ENCODE results near the gene SPTB.

The SPTB gene

GRCh38 chr14:64755781-64756221 is 123.9 kb downstream of the SPTB start:
- no peak overlapping the region for H3K4me3 Mint-ChIP-seq
- no peaks in the 10 kb centered on the region for H3K4me1 Mint-ChIP-seq
- H3K27ac Mint-ChIP-seq: no peak overlapping the region
- H3K27me3 Mint-ChIP-seq: peaks cover 72% of the 10 kb centered on the region
- H3K9me3 Mint-ChIP-seq: no peaks in the 10 kb centered on the region
- no peaks in the 10 kb centered on the region for H3K36me3 Mint-ChIP-seq
- ATAC-seq: no peak

GRCh38 chr14:64754685-64755084 is 125.0 kb downstream of the SPTB start:
- Mint-ChIP-seq H3K36me3 (no peaks in the 10 kb centered on the region), H3K27me3 (peaks cover 61% of the 10 kb centered on the region), H3K4me1 (no peaks in the 10 kb centered on the region), H3K27ac (no peak overlapping the region), H3K4me3 (no peak overlapping the region), H3K9me3 (no peaks in the 10 kb centered on the region)
- ATAC-seq: no peak

GRCh38 chr14:64753999-64754398 is 125.7 kb downstream of the SPTB start:
- Mint-ChIP-seq H3K4me3 (no peak overlapping the region), H3K27me3 (peaks cover 54% of the 10 kb centered on the region), H3K4me1 (no peaks in the 10 kb centered on the region), H3K36me3 (no peaks in the 10 kb centered on the region), H3K27ac (no peak overlapping the region), H3K9me3 (no peaks in the 10 kb centered on the region)
- no peak for ATAC-seq

- Mint-ChIP-seq H3K36me3 (no peaks in the 10 kb centered on the region), H3K27me3 (peaks cover 49% of the 10 kb centered on the region), H3K27ac (no peak overlapping the region), H3K4me1 (no peaks in the 10 kb centered on the region), H3K9me3 (no peaks in the 10 kb centered on the region), H3K4me3 (no peak overlapping the region)
- no peak for ATAC-seq
These were observed 126.3 kb downstream of the SPTB start for GRCh38 chr14:64753374-64753773.

GRCh38 chr14:64752909-64753308 is 126.8 kb downstream of the SPTB start:
- H3K4me3 Mint-ChIP-seq: no peak overlapping the region
- peaks cover 51% of the 10 kb centered on the region for H3K27me3 Mint-ChIP-seq

GRCh38 chr14:64748995-64749714 is 130.6 kb downstream of the SPTB start:
- no peak overlapping the region for H3K4me3 Mint-ChIP-seq
- peak; percentile 29 for ATAC-seq
- H3K4me1 Mint-ChIP-seq: no peaks in the 10 kb centered on the region
- peaks cover 40% of the 10 kb centered on the region for H3K27me3 Mint-ChIP-seq
- H3K36me3 Mint-ChIP-seq: no peaks in the 10 kb centered on the region
- H3K9me3 Mint-ChIP-seq: no peaks in the 10 kb centered on the region
- H3K27ac Mint-ChIP-seq: no peak overlapping the region

More at GRCh38 chr14:64752909-64753308, 126.8 kb downstream of the SPTB start:
- no peaks in the 10 kb centered on the region for H3K9me3 Mint-ChIP-seq
- no peak for ATAC-seq
- H3K36me3 Mint-ChIP-seq: no peaks in the 10 kb centered on the region
- no peaks in the 10 kb centered on the region for H3K4me1 Mint-ChIP-seq
- no peak overlapping the region for H3K27ac Mint-ChIP-seq

- no peak overlapping the region for H3K27ac Mint-ChIP-seq
These were observed 131.2 kb downstream of the SPTB start for GRCh38 chr14:64748521-64748920.

GRCh38 chr14:64747327-64747726 is 132.4 kb downstream of the SPTB start:
- no peaks in the 10 kb centered on the region for H3K36me3 Mint-ChIP-seq
- H3K9me3 Mint-ChIP-seq: no peaks in the 10 kb centered on the region
- no peak overlapping the region for H3K27ac Mint-ChIP-seq
- H3K27me3 Mint-ChIP-seq: peaks cover 32% of the 10 kb centered on the region
- H3K4me3 Mint-ChIP-seq: no peak overlapping the region
- no peak for ATAC-seq
- H3K4me1 Mint-ChIP-seq: no peaks in the 10 kb centered on the region

More at GRCh38 chr14:64748521-64748920, 131.2 kb downstream of the SPTB start:
- Mint-ChIP-seq H3K27me3 (peaks cover 34% of the 10 kb centered on the region), H3K4me1 (no peaks in the 10 kb centered on the region), H3K36me3 (no peaks in the 10 kb centered on the region), H3K9me3 (no peaks in the 10 kb centered on the region), H3K4me3 (no peak overlapping the region)
- no peak for ATAC-seq

- no peak for ATAC-seq
- H3K4me1 Mint-ChIP-seq: no peaks in the 10 kb centered on the region
- no peaks in the 10 kb centered on the region for H3K36me3 Mint-ChIP-seq
- H3K27ac Mint-ChIP-seq: no peak overlapping the region
- no peak overlapping the region for H3K4me3 Mint-ChIP-seq
- peaks cover 32% of the 10 kb centered on the region for H3K27me3 Mint-ChIP-seq
- H3K9me3 Mint-ChIP-seq: no peaks in the 10 kb centered on the region
These were observed 133.1 kb downstream of the SPTB start for GRCh38 chr14:64746298-64747250.

GRCh38 chr14:64745511-64746091 is 134.1 kb downstream of the SPTB start:
- H3K27me3 Mint-ChIP-seq: peaks cover 32% of the 10 kb centered on the region

GRCh38 chr14:64743061-64743460 is 136.6 kb downstream of the SPTB start:
- no peak for ATAC-seq
- H3K27me3 Mint-ChIP-seq: peaks cover 28% of the 10 kb centered on the region
- no peaks in the 10 kb centered on the region for H3K36me3 Mint-ChIP-seq
- H3K27ac Mint-ChIP-seq: no peak overlapping the region
- H3K4me1 Mint-ChIP-seq: no peaks in the 10 kb centered on the region
- H3K4me3 Mint-ChIP-seq: no peak overlapping the region
- H3K9me3 Mint-ChIP-seq: no peaks in the 10 kb centered on the region

More at GRCh38 chr14:64745511-64746091, 134.1 kb downstream of the SPTB start:
- no peak for ATAC-seq
- Mint-ChIP-seq H3K36me3 (no peaks in the 10 kb centered on the region), H3K4me1 (no peaks in the 10 kb centered on the region), H3K27ac (no peak overlapping the region), H3K9me3 (no peaks in the 10 kb centered on the region), H3K4me3 (no peak overlapping the region)

GRCh38 chr14:64741961-64742360 is 137.7 kb downstream of the SPTB start:
- ATAC-seq: no peak
- Mint-ChIP-seq H3K36me3 (no peaks in the 10 kb centered on the region), H3K4me1 (no peaks in the 10 kb centered on the region), H3K4me3 (no peak overlapping the region), H3K27me3 (peaks cover 20% of the 10 kb centered on the region), H3K27ac (no peak overlapping the region), H3K9me3 (no peaks in the 10 kb centered on the region)

GRCh38 chr14:64741200-64741599 is 138.5 kb downstream of the SPTB start:
- H3K27ac Mint-ChIP-seq: no peak overlapping the region
- H3K9me3 Mint-ChIP-seq: no peaks in the 10 kb centered on the region
- H3K27me3 Mint-ChIP-seq: peaks cover 12% of the 10 kb centered on the region
- no peak for ATAC-seq
- no peak overlapping the region for H3K4me3 Mint-ChIP-seq
- no peaks in the 10 kb centered on the region for H3K36me3 Mint-ChIP-seq
- H3K4me1 Mint-ChIP-seq: no peaks in the 10 kb centered on the region

- no peak for ATAC-seq
- no peaks in the 10 kb centered on the region for H3K36me3 Mint-ChIP-seq
These were observed 141.4 kb downstream of the SPTB start for GRCh38 chr14:64738281-64738804.

More at GRCh38 chr14:64738281-64738804, 141.4 kb downstream of the SPTB start:
- H3K27ac Mint-ChIP-seq: no peak overlapping the region
- H3K4me3 Mint-ChIP-seq: no peak overlapping the region
- no peaks in the 10 kb centered on the region for H3K9me3 Mint-ChIP-seq
- H3K27me3 Mint-ChIP-seq: no peaks in the 10 kb centered on the region
- H3K4me1 Mint-ChIP-seq: no peaks in the 10 kb centered on the region

Measured in stimulated activated memory B cell treated with anti-CD40 and anti-IgM and Interleukin-4, amounts not matched to agents 10 μg/mL and 1 μg/mL and 100 μg/mL, for 72 hours (primary cell).